HG03175 (cell line): Measurements from ENCODE around the gene BPIFB1.

Source experiments
- ATAC-seq: cut with Tn5 transposase; IDR thresholded peaks from one replicate; pipeline ENCODE4 v1.9.1; 2021; ENCODE audit warnings: mild to moderate bottlenecking, moderate library complexity; ENCODE audit not compliant: unreplicated experiment

BPIFB1 gene, protein sequence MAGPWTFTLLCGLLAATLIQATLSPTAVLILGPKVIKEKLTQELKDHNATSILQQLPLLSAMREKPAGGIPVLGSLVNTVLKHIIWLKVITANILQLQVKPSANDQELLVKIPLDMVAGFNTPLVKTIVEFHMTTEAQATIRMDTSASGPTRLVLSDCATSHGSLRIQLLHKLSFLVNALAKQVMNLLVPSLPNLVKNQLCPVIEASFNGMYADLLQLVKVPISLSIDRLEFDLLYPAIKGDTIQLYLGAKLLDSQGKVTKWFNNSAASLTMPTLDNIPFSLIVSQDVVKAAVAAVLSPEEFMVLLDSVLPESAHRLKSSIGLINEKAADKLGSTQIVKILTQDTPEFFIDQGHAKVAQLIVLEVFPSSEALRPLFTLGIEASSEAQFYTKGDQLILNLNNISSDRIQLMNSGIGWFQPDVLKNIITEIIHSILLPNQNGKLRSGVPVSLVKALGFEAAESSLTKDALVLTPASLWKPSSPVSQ

DNA sequence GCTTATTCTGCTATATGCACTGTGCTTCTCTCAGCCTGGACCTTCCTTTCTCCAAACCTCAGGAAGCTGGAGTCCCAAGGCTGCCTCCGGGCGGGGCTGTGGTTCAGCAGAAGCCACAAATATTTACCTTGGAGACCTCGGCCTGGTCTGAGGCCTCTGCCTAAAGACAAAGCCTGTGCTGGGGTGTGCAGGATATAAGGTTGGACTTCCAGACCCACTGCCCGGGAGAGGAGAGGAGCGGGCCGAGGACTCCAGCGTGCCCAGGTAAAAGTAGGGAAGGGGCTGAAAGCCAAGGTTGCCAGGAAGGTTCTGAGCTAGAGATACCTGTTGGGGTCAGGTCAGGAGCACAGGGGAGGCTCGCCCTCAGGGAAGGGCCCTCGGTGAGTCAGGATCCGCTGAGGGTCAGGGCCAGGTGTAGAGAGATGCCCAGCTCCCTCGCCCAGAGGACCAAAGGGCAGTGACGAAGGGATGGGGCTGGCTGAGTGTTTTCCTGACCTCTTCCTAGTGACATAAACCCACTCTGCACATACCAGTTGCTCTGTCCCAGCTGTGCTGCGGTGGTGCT is at the start of gene BPIFB1:
TSS of gene BPIFB1 (plus strand) at position 224 of the 565 bp plus-strand sequence. CDS start 2,860 bp downstream, outside the sequence.
- ATAC-seq: no peak

DNA sequence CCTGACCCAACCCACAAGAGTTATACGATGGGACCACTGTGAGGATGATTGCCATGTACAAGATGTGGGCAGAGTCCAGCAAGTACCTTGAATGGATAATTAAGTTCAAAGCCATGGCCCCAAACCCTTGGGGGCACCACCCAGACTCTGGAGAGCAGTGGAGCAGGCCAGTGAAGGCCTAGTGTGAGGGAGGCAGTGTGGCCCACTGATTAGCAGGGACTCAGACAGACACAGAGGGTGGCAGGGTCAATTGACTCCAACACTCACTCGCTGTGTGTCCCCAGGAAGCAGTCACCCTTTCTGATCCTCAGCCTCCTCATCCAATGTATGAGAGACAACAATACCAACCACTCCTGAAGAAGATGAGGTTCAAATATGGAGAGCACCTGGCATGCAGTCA is 49.0 kb upstream of the BPIFB1 start:
- ATAC-seq: no peak

DNA sequence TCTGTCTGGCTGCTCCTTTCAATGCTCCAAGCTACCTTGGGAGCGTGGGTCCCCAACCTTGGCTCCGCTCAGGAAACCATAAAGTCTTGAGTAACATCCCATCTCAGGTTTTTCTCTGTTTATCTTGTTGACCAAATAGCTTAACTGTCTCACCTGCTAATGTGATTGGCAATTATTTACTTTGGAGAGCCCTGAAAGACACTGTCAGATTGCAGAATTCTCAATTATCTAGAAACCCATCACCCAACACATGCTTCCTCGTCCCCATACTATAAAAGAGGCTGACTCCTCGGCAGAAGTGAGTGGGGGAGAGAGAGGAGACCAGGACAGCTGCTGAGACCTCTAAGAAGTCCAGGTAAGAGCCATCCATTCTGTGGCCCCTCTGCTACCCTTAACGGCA is 47.3 kb upstream of the BPIFB1 start, which contains the start of gene BPIFA1:
TSS of gene BPIFA1 (plus strand) at position 301 of the 400 bp plus-strand sequence. CDS start 1,716 bp downstream, outside the sequence.
- no peak for ATAC-seq

DNA sequence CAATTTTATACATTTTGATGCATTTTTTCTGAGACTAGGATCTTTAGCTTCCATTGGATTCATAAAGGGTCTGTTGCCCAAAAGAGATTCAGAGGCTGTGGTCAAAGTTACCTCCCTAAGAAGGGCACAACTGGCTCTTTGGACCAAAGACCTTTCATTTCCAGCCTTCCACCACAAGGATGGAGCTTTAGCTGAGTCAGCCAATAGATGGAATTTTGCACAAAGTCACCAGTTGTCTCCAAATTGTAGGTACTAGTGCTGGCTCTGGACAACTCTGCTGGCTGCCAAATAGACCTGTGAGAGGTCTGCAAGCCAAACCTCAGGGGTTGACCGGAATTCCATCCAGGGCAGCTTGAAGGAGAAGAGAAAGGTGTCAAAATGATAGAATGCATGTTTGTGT is 46.7 kb upstream of the BPIFB1 start:
- ATAC-seq: no peak

DNA sequence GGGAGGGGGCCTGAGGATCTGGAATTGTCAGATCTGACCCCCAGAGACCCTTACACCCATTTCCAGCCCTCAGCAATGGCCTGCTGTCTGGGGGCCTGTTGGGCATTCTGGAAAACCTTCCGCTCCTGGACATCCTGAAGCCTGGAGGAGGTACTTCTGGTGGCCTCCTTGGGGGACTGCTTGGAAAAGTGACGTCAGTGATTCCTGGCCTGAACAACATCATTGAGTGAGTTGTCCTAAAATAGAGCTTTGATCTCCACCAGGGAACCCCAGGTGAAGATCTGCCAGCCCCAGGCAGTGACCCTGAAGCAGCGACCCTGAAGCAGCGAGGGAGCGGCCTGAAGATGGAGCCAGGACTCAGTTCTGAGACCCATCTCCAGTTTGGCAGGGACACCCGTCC is 45.0 kb upstream of the BPIFB1 start:
- ATAC-seq: no peak

DNA sequence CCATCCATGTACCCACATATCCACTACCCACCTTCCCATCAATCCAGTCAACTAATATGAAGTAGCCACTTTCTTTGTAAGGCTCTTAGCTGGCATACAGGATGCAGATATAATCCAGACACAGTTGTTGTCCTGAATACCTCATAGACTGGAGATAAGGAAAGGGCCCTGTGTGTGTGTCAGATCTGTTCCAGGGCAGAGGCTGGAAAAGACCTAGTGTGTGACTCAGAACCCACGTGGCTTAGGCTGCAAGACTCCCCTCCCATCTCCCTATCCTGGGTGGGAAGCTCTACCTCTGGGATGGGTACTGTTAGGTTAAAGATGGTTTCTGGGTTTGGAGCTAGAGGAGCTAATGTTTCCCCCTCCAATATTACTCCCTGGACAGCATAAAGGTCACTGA is 43.6 kb upstream of the BPIFB1 start:
- no peak for ATAC-seq

DNA sequence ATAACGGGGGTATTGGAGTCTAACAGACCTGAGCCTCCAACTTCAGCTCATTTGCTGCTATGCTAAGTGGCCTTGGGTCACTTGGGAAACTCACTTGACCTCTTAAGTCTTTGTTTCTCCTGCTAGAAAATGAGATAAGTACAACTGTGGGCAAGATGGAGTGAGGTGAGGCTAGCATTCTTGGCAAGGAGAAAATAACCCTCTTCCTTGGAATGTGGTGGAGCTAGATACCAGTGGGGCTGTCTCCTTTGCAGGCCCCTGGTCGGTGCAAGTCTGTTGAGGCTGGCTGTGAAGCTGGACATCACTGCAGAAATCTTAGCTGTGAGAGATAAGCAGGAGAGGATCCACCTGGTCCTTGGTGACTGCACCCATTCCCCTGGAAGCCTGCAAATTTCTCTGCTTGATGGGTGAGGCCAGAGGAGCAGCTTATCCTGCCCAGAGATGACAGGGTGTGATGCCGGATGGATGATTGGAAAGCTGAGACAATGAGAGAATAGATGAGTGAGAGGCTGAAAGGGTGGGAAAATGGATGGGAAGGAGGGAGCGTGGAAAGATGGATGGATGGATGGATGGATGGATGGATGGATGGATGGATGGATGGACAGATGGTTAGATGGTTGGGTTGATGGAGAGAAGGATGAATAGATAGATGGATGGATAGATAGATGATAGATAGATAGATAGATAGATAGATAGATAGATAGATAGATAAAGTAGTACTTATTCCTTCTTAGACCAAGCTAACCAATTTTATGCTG is 42.9 kb upstream of the BPIFB1 start:
- no peak for ATAC-seq

DNA sequence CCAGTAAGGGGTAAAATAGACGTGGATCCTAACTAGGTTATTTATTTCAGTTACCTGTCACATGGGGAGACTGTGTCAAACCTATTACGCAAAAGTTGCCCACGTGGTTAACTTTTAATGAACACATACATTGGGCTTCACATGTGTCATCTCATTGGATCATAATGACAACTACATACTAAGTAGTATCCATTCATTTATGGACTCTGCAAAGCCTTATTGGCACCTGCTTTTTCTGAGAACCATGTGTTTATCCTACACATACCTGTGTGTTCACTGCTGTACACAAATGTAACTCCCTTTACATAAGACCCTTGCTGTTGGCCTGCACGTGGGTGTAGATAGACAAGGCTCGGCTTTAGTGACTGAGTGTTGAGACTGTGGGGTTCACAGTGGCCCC is 42.1 kb upstream of the BPIFB1 start:
- no peak for ATAC-seq

DNA sequence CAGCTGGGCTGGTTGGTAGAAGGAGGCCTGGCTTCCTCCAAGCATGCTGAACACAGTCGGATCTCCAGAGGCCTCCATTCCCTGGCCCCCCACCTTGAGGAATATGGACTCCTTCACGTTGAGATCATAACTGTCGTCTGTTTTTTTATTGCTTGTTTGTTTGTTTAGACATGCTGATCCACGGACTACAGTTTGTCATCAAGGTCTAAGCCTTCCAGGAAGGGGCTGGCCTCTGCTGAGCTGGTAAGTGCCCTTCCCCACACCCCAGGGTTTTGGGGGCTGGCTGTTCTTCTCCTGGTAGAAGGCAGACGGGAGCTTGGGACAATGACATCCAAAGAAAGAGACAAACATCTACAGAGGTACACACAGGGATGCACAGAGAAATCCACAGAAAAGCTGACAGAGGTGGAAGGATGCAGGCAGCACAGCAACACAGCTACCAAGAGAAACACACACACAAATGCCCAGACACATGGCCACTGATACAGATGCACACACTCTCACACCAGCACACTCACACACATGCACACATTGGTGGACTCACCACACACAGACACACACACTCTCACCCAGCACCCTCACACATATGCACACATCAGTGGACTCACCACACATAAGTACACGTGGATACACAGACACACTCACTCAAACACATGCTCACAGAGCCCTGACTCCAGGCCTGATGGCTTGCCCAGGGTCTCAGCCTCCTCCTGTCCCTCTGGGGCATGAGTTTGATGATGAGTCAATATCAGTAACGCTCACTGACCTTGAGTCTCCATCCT is 40.5 kb upstream of the BPIFB1 start:
- no peak for ATAC-seq

DNA sequence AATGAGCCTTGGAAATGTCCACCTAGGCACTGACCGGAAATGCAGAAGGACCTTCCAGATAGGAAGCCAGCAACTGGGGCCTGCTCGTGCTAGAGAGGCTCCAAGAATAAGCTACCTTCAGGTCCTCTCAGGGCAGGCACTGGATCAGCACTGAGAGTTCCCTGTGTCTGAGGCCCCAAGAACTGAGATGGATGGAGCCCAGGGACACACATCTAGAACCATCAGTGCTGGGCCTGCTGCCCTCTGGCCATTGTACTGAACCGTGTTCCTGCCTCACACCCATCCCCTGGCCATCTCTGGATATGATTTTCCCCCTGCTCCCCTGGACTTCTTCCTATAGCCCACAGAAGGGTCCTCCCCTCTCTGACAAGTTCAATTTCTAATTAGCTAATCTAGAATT is 36.9 kb upstream of the BPIFB1 start:
- ATAC-seq: no peak

DNA sequence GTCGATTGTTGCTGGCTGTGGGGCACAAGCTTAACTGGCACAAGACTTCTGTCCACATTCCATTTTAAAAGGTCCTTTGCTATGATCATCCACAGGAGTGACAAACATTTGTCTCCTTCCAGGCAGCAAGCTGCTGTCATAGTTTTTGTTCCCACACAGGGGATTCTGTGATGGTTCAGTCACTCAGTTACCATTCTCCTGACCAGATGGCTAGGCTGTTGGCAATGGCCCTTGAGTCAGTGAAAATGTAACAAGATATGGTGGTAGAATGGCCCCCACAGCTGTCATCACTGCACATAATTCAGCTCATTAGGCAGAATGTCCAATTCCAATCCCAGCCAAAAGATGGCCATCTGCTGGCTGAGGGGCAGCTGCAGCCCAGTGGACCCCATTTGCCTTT is 33.6 kb upstream of the BPIFB1 start:
- ATAC-seq: no peak

DNA sequence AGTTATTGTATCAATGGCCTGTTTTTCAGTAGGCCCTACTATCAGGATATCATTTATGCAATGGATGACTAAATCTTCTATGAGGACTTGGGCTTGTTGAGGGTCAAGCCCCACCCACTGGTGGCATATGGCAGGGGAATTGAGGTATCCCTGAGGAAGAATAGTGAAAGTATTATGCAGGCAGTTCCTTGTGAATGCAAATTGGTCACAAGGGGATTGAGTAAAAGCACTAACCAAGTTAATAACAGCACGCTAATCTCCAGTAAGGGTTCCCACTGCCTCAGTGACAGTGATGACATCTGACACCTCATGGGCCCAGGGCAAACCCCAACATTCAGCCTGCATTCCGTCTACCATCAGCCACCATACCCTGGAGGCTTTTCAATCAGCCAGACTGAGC is 32.3 kb upstream of the BPIFB1 start:
- no peak for ATAC-seq

DNA sequence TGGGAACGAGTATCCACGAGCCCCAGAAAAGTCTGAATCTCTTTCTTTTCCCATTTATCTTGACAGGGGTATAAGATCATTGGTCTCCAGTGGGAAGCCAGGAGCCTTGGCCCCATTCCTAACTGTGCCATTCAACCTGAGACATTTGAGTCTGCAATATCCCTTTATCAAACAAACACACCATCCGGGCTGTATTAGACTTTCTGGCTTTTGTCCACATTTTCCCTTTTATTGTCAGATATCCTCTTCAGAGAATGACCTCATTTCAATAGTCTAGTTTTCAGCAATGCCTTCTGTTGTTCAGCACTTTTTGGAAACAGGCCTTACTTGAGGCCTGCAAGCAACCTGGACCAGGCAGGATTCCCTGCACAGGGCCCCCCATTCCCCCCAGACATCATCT is 31.5 kb upstream of the BPIFB1 start:
- no peak for ATAC-seq

DNA sequence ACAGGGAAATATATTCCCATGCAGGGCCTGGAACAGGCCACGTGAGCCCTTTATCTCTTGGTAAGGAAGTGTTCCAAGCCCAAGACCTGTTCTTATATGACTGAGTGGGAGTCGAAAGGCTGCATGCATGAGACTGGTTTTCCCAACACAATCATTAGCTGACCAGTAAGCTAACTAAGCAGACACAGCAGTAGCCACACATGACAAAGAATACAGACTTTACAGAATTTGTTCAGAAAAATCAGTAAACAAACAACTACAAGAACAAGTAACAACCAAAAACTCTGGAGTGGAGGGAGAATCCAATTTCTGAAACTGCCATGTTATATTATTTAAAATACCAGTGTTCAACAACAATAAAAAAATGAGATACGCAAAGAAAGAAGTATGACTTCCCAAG is 30.6 kb upstream of the BPIFB1 start:
- no peak for ATAC-seq

DNA sequence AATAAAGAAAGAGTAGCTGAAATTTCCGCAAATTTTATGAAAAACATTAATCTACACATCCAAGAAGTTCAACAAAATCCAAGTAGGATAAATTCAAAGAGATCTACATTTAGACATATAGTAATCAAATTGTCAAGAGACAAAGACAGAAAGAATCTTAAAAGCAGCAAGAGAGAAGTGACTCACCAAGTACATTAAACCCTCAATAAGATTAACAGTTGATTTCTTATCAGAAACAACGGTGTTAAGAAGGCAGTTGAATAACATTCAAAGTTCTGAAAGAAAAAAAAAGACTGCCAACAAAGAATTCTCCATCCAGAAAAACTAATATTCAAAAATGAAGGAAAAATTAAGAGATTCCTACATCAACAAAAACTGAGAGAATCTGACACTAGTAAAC is 28.0 kb upstream of the BPIFB1 start:
- no peak for ATAC-seq

DNA sequence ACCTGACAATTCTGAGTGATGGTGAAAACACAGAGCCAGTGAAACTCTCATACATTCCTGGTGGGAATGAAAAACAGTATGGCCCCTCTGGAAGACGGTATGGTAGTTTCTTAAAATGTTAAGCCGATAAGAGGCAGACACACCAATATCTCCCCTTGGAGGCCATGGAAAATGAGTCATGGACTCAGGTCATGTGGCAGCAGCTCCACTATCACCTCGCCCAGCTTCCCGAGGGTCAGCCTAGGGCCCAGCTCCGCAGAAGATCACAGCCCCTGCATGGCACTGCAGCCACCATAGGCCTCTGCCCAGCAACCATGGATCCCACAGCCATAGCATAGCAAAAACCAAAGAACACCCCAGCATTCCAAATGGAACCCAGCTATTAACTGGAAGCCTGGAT is 25.8 kb upstream of the BPIFB1 start:
- ATAC-seq: no peak

DNA sequence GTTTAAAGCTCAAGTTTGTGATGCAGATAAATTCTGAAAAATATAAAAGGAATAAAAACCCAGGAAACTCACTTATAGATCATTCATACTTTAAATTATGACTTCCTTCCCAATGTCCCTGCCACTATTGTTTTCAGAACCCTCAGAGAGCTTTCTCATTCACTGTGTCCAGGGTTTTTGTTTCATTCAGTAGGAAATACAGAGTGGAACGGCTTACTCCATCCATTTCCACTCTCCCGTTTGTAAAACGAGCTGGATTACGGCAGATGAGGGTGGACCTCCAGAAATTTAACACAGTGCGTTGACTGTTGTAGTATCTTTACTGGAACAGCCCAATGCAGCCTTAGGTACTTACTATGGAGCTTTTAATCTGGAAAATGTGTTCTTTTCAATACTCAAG is 23.6 kb upstream of the BPIFB1 start:
- no peak for ATAC-seq

DNA sequence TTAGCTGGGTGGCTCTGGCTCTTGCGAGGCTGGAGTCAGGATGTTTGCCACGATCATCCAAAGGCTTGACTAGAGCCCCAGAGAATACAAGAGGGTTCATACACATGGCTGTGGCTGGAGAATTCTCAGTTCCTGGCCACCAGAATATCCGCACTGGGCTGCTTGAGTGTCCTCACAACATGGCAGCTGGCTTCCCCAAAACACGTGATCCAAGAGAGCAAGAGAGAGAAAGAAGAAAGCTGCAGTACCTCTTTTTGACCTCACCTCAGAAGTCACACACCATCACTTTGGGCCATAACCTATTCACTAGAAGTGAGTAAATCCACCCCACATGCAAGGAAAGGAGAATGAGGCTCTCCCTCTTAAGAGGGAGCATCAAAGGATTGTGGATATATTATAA is 21.5 kb upstream of the BPIFB1 start:
- ATAC-seq: no peak

DNA sequence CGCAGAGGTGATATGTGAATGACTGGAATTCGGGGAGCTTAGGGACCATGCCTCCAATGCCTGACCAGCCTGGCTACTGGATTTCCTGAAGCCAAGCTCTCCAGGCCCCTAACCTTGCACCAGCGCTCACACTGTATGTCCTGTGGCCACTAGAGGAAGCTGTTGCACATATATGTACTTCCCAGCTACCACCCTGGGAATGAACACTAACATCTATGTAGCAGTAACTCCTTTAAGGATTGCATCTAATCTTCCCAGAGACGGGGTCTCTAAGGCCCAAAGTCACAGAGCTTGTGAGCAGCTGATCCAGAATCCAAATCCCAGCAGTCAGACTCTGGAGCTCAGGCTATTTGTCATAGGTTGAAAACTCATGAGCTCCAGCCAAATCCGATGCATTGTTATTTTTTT is 20.4 kb upstream of the BPIFB1 start:
- ATAC-seq: no peak

DNA sequence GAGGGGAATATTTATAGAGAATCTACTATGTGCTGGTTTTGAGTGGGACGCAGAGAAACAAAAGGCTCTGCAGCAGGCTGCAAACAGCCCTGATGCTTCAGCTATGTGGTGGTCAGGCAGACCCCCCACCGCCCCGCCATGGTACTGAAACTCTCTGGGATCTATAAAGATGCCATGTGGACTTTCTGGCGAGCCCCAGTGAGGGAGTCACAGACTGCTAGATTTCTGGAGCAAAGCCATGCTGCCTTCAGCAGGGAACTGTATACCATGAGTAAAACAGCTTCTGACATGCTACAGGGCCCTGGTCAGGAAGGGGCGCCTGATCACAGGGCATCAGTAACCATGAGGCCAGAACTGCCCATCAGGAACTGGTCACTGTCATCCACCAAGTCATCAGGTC is 19.2 kb upstream of the BPIFB1 start:
- ATAC-seq: no peak

DNA sequence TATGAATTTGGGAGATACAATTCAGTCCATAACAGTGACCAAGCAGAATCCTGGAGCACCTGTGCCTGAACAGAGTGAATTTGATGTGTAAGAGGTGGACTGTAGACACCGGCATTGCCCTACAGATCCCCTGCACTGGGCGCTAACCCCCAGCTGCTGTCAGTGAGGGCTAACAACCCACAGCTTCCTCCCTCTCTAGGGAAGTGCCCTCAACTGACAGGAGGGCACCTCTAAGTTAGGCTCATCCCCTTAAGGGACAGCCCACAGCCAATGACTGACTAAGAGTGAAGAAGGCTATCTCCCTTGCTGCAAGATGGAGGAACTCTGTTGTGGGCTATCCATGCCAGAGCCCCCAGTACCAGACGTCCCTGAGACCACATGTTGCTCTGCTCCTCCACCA is 15.3 kb upstream of the BPIFB1 start:
- no peak for ATAC-seq
